Measurements from ENCODE around the gene AFAP1L2.

AFAP1L2 gene

GRCh38 chr10:114405011-114405350 is 679 bp upstream of the AFAP1L2 start:
- Histone ChIP-seq H3K4me3 (ENCODE audit: low read depth, low read length) (no peak overlapping the region), H3K36me3 (no peaks in the 10 kb centered on the region), H3K9me3 (no peaks in the 10 kb centered on the region), H3K27me3 (peaks cover 38% of the 10 kb centered on the region), H3K4me1 (no peaks in the 10 kb centered on the region)
- DNase-seq: no peak
- TF ChIP-seq CTCF (IDR thresholded peaks at IDR 0.05; ENCODE audit: low read depth, low read length): no peak

GRCh38 chr10:114403541-114404161 is 651 bp downstream of the AFAP1L2 start:
- Histone ChIP-seq H3K27me3 (peaks cover 38% of the 10 kb centered on the region), H3K36me3 (no peaks in the 10 kb centered on the region), H3K4me1 (no peaks in the 10 kb centered on the region), H3K4me3 (ENCODE audit: low read depth, low read length) (peak overlapping the region; percentile 12), H3K9me3 (no peaks in the 10 kb centered on the region)
- DNase-seq: no peak
- TF ChIP-seq CTCF (IDR thresholded peaks at IDR 0.05; ENCODE audit: low read depth, low read length): peak; percentile 16; the same call in 1 of the 2 replicates

GRCh38 chr10:114402871-114403540 is 1.3 kb downstream of the AFAP1L2 start:
- no peak overlapping the region; the same call in 1 of the 2 replicates for H3K4me3 ChIP-seq (ENCODE audit: low read depth, low read length)
- no peak for DNase-seq
- H3K9me3 ChIP-seq: no peaks in the 10 kb centered on the region
- no peaks in the 10 kb centered on the region for H3K36me3 ChIP-seq
- no peak for TF ChIP-seq CTCF (IDR thresholded peaks at IDR 0.05; ENCODE audit: low read depth, low read length)
- H3K4me1 ChIP-seq: no peaks in the 10 kb centered on the region
- peaks cover 38% of the 10 kb centered on the region for H3K27me3 ChIP-seq

GRCh38 chr10:114402233-114402632 is 2.1 kb downstream of the AFAP1L2 start:
- Histone ChIP-seq H3K27me3 (peaks cover 38% of the 10 kb centered on the region), H3K36me3 (no peaks in the 10 kb centered on the region), H3K4me3 (ENCODE audit: low read depth, low read length) (no peak overlapping the region)

GRCh38 chr10:114401195-114401791 is 3.0 kb downstream of the AFAP1L2 start:
- no peaks in the 10 kb centered on the region for H3K4me1 ChIP-seq
- no peak for DNase-seq
- H3K36me3 ChIP-seq: no peaks in the 10 kb centered on the region
- H3K27me3 ChIP-seq: peaks cover 38% of the 10 kb centered on the region
- H3K4me3 ChIP-seq (ENCODE audit: low read depth, low read length): no peak overlapping the region
- H3K9me3 ChIP-seq: no peaks in the 10 kb centered on the region
- no peak for TF ChIP-seq CTCF (IDR thresholded peaks at IDR 0.05; ENCODE audit: low read depth, low read length)

More at GRCh38 chr10:114402233-114402632, 2.1 kb downstream of the AFAP1L2 start:
- TF ChIP-seq CTCF (IDR thresholded peaks at IDR 0.05; ENCODE audit: low read depth, low read length): no peak
- H3K4me1 ChIP-seq: no peaks in the 10 kb centered on the region
- DNase-seq: no peak
- no peaks in the 10 kb centered on the region for H3K9me3 ChIP-seq

GRCh38 chr10:114400091-114400490 is 4.2 kb downstream of the AFAP1L2 start:
- H3K4me1 ChIP-seq: no peaks in the 10 kb centered on the region
- H3K36me3 ChIP-seq: no peaks in the 10 kb centered on the region
- no peaks in the 10 kb centered on the region for H3K9me3 ChIP-seq
- TF ChIP-seq CTCF (IDR thresholded peaks at IDR 0.05; ENCODE audit: low read depth, low read length): no peak
- no peak for DNase-seq
- H3K4me3 ChIP-seq (ENCODE audit: low read depth, low read length): no peak overlapping the region
- H3K27me3 ChIP-seq: peaks cover 33% of the 10 kb centered on the region

Data from BE2C (cell line).